ENCODE measurements around the gene SRRD. TPM values are rescaled to one million over a fixed set of nuclear protein-coding genes. Genes with fewer than 3 reads are reported as not detected.

SRRD gene
- total and polyA plus RNA-seq, 7 donors, result 25.4 to 51.2 (median 36.1) TPM

DNA sequence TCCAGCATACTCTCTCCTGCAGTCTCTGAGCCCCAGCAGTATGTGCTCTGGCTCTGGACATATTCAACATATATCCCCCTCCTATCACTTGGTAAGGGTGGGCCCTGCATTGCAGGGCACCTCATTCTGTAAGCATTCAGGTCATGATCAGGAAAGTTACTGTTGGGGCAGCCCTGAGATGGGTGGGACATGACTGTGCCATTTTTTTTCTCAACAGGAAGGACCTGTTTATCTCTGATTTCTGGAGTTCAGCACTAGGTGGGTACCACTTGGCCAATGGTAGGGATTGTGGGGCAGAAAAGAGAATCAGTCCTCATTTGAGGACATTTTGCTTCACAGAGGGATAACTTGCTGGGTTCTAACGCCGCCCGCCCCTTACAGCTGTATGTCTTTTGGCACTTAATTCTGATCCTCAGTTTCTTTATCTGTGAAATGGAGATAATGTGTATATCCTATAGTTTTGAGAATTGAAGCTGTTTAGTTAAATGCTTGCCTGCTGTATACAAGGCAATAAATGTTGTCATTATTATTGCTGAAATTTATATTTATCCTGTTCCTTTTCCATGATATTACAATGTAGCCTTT is 2.2 kb downstream of the SRRD start:
- intact Hi-C loops (cut with DNase I), result no loop called here
- H3K36me3 ChIP-seq (ENCODE audit: insufficient read depth in 1 of 2, low read depth in 1 of 2), result peaks cover 13 to 65% of the 10 kb centered on the region in 2 donors
- H3K4me3 ChIP-seq, result no peak overlapping the region
- DNase-seq (no peak), ATAC-seq (no peak)
- peaks cover 40% of the 10 kb centered on the region for H3K4me1 ChIP-seq
- H3K27me3 ChIP-seq (ENCODE audit: insufficient read depth in 3 of 3, low read length in 2 of 3), result no peaks in the 10 kb centered on the region
- WGBS, 3 donors, result 60 to 72% (median 66%) methylated on average over 3 of the region's 3 CpGs
- TF ChIP-seq, protein P1, sequence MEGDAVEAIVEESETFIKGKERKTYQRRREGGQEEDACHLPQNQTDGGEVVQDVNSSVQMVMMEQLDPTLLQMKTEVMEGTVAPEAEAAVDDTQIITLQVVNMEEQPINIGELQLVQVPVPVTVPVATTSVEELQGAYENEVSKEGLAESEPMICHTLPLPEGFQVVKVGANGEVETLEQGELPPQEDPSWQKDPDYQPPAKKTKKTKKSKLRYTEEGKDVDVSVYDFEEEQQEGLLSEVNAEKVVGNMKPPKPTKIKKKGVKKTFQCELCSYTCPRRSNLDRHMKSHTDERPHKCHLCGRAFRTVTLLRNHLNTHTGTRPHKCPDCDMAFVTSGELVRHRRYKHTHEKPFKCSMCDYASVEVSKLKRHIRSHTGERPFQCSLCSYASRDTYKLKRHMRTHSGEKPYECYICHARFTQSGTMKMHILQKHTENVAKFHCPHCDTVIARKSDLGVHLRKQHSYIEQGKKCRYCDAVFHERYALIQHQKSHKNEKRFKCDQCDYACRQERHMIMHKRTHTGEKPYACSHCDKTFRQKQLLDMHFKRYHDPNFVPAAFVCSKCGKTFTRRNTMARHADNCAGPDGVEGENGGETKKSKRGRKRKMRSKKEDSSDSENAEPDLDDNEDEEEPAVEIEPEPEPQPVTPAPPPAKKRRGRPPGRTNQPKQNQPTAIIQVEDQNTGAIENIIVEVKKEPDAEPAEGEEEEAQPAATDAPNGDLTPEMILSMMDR (IDR thresholded peaks at IDR 0.05), result no peak
- H3K27ac ChIP-seq, result peak overlapping the region; percentile 100
- no peaks in the 10 kb centered on the region for H3K9me3 ChIP-seq

DNA sequence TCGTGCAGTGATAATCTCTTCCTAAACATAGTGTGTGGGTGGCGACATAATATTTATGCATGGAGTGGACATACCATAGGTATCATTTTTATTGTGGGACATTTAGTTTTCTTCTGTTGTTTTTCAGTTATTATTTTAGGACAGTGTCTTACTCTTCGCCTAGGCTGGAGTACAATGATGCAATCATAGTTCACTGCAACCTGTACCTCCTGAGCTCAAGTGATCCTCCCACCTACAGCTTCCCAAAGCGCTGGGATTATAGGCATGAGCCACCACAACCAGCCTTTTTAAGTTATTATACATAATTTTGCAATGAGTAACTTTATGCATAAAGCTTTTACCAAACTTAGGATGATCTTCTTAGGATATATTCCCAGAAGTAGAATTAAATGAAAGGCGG is 2.7 kb downstream of the SRRD start:
- intact Hi-C loops (cut with DNase I), result no loop called here
- H3K27me3 ChIP-seq (ENCODE audit: insufficient read depth in 3 of 3, low read length in 2 of 3), result no peaks in the 10 kb centered on the region
- WGBS, 3 donors, result 84 to 90% (median 89%) methylated on average over 5 of the region's 5 CpGs
- TF ChIP-seq, protein P1 (IDR thresholded peaks at IDR 0.05), result no peak
- H3K27ac ChIP-seq, result no peak overlapping the region
- ATAC-seq (no peak), DNase-seq (no peak)
- H3K36me3 ChIP-seq (ENCODE audit: insufficient read depth in 1 of 2, low read depth in 1 of 2), result peaks cover 12 to 65% of the 10 kb centered on the region in 2 donors
- peaks cover 35% of the 10 kb centered on the region for H3K4me1 ChIP-seq
- no peak overlapping the region for H3K4me3 ChIP-seq
- no peaks in the 10 kb centered on the region for H3K9me3 ChIP-seq

DNA sequence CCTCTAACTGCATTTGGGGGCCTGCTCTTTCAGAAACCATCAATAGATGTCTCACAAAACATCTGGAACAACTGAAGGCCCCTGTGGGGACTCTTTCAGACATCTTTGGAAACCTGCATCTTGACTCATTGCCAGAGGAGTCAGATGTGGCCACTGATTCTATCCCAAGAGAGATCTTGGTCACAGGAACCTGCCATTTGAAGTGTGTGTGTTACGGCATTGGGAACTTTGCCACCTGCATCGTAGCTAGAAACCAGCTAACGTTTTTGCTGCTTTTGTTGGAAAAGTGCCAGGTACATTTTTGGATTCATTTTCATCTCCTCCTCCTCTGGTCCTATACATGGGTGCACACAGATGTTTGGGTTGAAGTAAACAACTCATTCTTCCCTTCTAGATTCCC is 4.3 kb downstream of the SRRD start:
- Histone ChIP-seq H3K4me3 (no peak overlapping the region), H3K27ac (no peak overlapping the region), H3K4me1 (peaks cover 19% of the 10 kb centered on the region), H3K27me3 (ENCODE audit: insufficient read depth in 3 of 3, low read length in 2 of 3) (no peaks in the 10 kb centered on the region), H3K9me3 (no peaks in the 10 kb centered on the region), H3K36me3 (ENCODE audit: insufficient read depth in 1 of 2, low read depth in 1 of 2) (peaks cover 12 to 75% of the 10 kb centered on the region in 2 donors)
- TF ChIP-seq, protein P1 (IDR thresholded peaks at IDR 0.05), result no peak
- intact Hi-C loops (cut with DNase I), result no loop called here
- no peak for DNase-seq
- 28 to 32% (median 31%) methylated on average over 3 of the region's 3 CpGs for WGBS, 3 donors
- no peak for ATAC-seq

GRCh38 chr22:26489447-26490036 is 5.9 kb downstream of the SRRD start:
- no peak overlapping the region for H3K27ac ChIP-seq
- H3K36me3 ChIP-seq (ENCODE audit: insufficient read depth in 1 of 2, low read depth in 1 of 2), result peaks cover 20 to 90% of the 10 kb centered on the region in 2 donors
- TF ChIP-seq, protein P1 (IDR thresholded peaks at IDR 0.05), result no peak
- H3K27me3 ChIP-seq (ENCODE audit: insufficient read depth in 3 of 3, low read length in 2 of 3), result no peaks in the 10 kb centered on the region
- ATAC-seq, result no peak
- intact Hi-C loops (cut with DNase I), result no loop called here
- DNase-seq, result no peak
- H3K4me1 ChIP-seq, result peaks cover 15% of the 10 kb centered on the region
- no peak overlapping the region for H3K4me3 ChIP-seq
- no peaks in the 10 kb centered on the region for H3K9me3 ChIP-seq
- WGBS, 3 donors, result 75 to 76% (median 76%) methylated on average over 4 of the region's 4 CpGs

GRCh38 chr22:26492220-26492619 is 8.5 kb downstream of the SRRD start:
- H3K4me3 ChIP-seq, result no peak overlapping the region
- H3K9me3 ChIP-seq, result no peaks in the 10 kb centered on the region
- H3K27me3 ChIP-seq (ENCODE audit: insufficient read depth in 3 of 3, low read length in 2 of 3), result no peaks in the 10 kb centered on the region
- intact Hi-C loops (cut with DNase I), result no loop called here
- DNase-seq, result no peak
- no peak for ATAC-seq
- no peak overlapping the region for H3K27ac ChIP-seq
- TF ChIP-seq, protein P1 (IDR thresholded peaks at IDR 0.05), result no peak
- H3K4me1 ChIP-seq, result no peaks in the 10 kb centered on the region
- peaks cover 23 to 100% of the 10 kb centered on the region in 2 donors for H3K36me3 ChIP-seq (ENCODE audit: insufficient read depth in 1 of 2, low read depth in 1 of 2)
- 85 to 92% (median 92%) methylated on average over 9 of the region's 9 CpGs for WGBS, 3 donors

All from psoas muscle (tissue), 8 donors.